DMS 273 (cell line): ENCODE measurements around the gene DOLK.

Source experiments
- DNase-seq: peaks from one replicate; lab custom pipeline; 2025; ENCODE audit not compliant: unreplicated experiment; lab: John Stamatoyannopoulos, UW

Gene DOLK

GRCh38 chr9:128936171-128936865 lies 11.1 kb downstream of the DOLK start:
- no peak for DNase-seq

- DNase-seq: no peak
Measured at GRCh38 chr9:128933731-128934130, 13.7 kb downstream of the DOLK start.

- DNase-seq: no peak
Measured at GRCh38 chr9:128929560-128929959, 17.8 kb downstream of the DOLK start.

- no peak for DNase-seq
Measured at GRCh38 chr9:128928624-128929023, 18.8 kb downstream of the DOLK start.

- peak; percentile 79 for DNase-seq
Measured at GRCh38 chr9:128927731-128928411, 19.5 kb downstream of the DOLK start.

GRCh38 chr9:128923493-128923883 lies 23.9 kb downstream of the DOLK start:
- no peak for DNase-seq

GRCh38 chr9:128921881-128922763 lies 25.3 kb downstream of the DOLK start:
- peak; percentile 71 for DNase-seq

GRCh38 chr9:128920381-128921058 lies 26.9 kb downstream of the DOLK start, which contains the start of gene PHYHD1:
Gene PHYHD1 (plus strand): TSS chr9:128920982. CDS start chr9:128922324, 1,342 bp downstream.
- peak; percentile 93 for DNase-seq

- no peak for DNase-seq
Measured at GRCh38 chr9:128919402-128920089, 27.9 kb downstream of the DOLK start.

- DNase-seq: no peak
Measured at GRCh38 chr9:128918921-128919320, 28.5 kb downstream of the DOLK start.

GRCh38 chr9:128917151-128917849 lies 30.1 kb downstream of the DOLK start:
- peak; percentile 15 for DNase-seq

GRCh38 chr9:128916745-128917144 lies 30.7 kb downstream of the DOLK start:
- no peak for DNase-seq

GRCh38 chr9:128916204-128916603 lies 31.2 kb downstream of the DOLK start:
- no peak for DNase-seq

GRCh38 chr9:128913995-128914772 lies 33.2 kb downstream of the DOLK start:
- no peak for DNase-seq

- DNase-seq: no peak
Measured at GRCh38 chr9:128913048-128913900, 34.1 kb downstream of the DOLK start.

- DNase-seq: no peak
Measured at GRCh38 chr9:128912270-128912853, 35.0 kb downstream of the DOLK start.

GRCh38 chr9:128911529-128912035 lies 35.8 kb downstream of the DOLK start:
- DNase-seq: no peak

- no peak for DNase-seq
Measured at GRCh38 chr9:128910906-128911305, 36.5 kb downstream of the DOLK start.
